ENCODE data around the gene S100A13. TPM values are rescaled to one million over a fixed set of nuclear protein-coding genes. Genes with fewer than 3 reads are reported as not detected.

S100A13 gene
- total and polyA plus RNA-seq, 9 of the 15 experiments (the other 6 are each of a cell fraction or from before 2014, with no cell fraction given) = 41.9 to 129 (median 58.0) TPM

DNA sequence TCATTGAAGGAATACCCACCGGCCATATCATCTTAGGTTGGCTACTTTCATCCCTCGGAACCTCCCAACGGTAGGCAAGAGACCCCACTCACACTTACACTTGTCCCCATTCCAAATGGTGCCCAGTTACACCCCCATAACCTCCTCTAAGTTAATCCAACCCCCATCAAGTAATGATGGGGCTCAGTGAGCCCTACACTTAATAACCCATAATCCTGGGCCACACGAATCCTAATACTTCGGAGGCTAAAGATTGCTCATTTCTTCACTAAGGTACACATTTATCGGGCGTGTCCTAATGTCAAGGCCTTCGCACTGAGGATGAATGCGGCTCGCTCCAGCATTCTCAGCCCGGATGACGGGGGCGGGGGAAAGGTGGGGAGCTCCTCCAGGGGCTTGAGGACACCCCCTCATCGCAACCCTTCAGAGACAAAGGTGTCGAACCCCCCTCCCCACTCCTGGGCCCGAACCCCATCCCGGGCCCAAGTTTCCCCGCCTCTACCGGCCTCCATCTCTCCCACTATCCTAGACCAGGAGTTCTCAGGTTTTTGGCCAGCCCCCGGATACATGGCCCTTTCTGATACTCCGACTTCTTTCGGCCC is 43.1 kb upstream of the S100A13 start:
- ATAC-seq = peak; percentile 1
- H3K79me2 ChIP-seq (ENCODE audit: control insufficient read depth, insufficient read depth, low read length) = peaks cover 37% of the 10 kb centered on the region
- peak overlapping the region; percentile 96 to 98 for H3K9ac ChIP-seq (ENCODE audit: insufficient read depth in 1 of 2, low read depth in 2 of 2, low read length in 2 of 2)
- peak in 2 of 4 experiments; percentile 68 to 73 for DNase-seq (ENCODE audit: extremely low read depth in 1 of 4, low spot score in 3 of 4)
- BruUV-seq (replicated peaks) = TSS peak; percentile 81
- no peaks in the 10 kb centered on the region for H4K20me1 ChIP-seq (replicated peaks; ENCODE audit: control insufficient read depth, insufficient read depth, low read length)
- H3K36me3 ChIP-seq (ENCODE audit: control insufficient read depth, insufficient read depth, low read length) = peaks cover 51% of the 10 kb centered on the region
- H3K9me3 ChIP-seq (replicated peaks; ENCODE audit: control insufficient read depth, insufficient read depth, low read depth, low read length) = no peaks in the 10 kb centered on the region
- peak overlapping the region; percentile 94 for H3K4me3 ChIP-seq
- no peaks in the 10 kb centered on the region for H3K9me1 ChIP-seq (ENCODE audit: control insufficient read depth, insufficient read depth, low read length)
- H3K4me1 ChIP-seq (replicated peaks in 1 of 2; ENCODE audit: control insufficient read depth in 2 of 2, insufficient read depth in 2 of 2, low read length in 2 of 2) = peaks cover 0 to 4% of the 10 kb centered on the region in 2 experiments; a peak in 3 of 5 replicates
- 2% methylated on average over 18 of the region's 22 CpGs for WGBS (ENCODE audit: insufficient coverage, low coverage, missing lambda C conversion rate)
- peak overlapping the region; percentile 92 for H3K27ac ChIP-seq (ENCODE audit: extremely low read depth, low read depth, low read length)
- peak overlapping the region; percentile 98 for H3K4me2 ChIP-seq (ENCODE audit: insufficient read depth, low read length)
- FAIRE-seq = no peak
- ChIA-PET POLR2A (interaction anchor here (0.7 to 4.8 kb wide), 3 partner anchors 8 to 11 kb away, joined by 3 to 26 read pairs (median 6); partner anchors contain the start of gene SNAPIN), CTCF (ENCODE audit: low intra/inter-chr PET ratio) (no interaction called here)
- intact Hi-C loops (cut with micrococcal nuclease) = loop anchor here (5.0 kb wide), 2 partner anchors 158 to 317 kb away; partner anchors contain the start of gene RAB13
- H2AFZ ChIP-seq (ENCODE audit: low read depth, low read length) = peak overlapping the region; percentile 63
- in situ Hi-C loops (cut with MboI) = loop anchor here (5.0 kb wide), 1 partner anchor 107 kb away; the partner anchor contains the start of gene SLC27A3
- H3K27me3 ChIP-seq (ENCODE audit: control insufficient read depth in 2 of 2, insufficient read depth in 2 of 2, low read length in 2 of 2) = no peaks in the 10 kb centered on the region
- TF ChIP-seq TOE1 (IDR thresholded peaks at IDR 0.05; ENCODE audit: borderline replicate concordance) (0 out of 2 replicates have a peak, but pooled peaks have one; percentile 13), TOE1 (CRISPR knock-in tag; IDR thresholded peaks at IDR 0.05; ENCODE audit: borderline replicate concordance, low read depth) (no peak), ETV6 (IDR thresholded peaks at IDR 0.05; ENCODE audit: borderline replicate concordance in 1 of 2, low read depth in 2 of 2, low read length in 1 of 2) (no peak), ETV6 (CRISPR knock-in tag; IDR thresholded peaks at IDR 0.05; ENCODE audit: borderline replicate concordance) (no peak), RB1 (IDR thresholded peaks at IDR 0.05; ENCODE audit: low read depth) (0 out of 2 replicates have a peak, but pooled peaks have one; percentile 8), PHF20 (IDR thresholded peaks at IDR 0.05; ENCODE audit: partially characterized antibody) (peak; percentile 61), STAG1 (CRISPR knock-in tag; IDR thresholded peaks at IDR 0.05; ENCODE audit: borderline replicate concordance) (0 out of 2 replicates have a peak, but pooled peaks have one; percentile 24), EGR1 (conservative IDR thresholded peaks at IDR 0.05) (peak; percentile 54), MYC (IDR thresholded peaks at IDR 0.05; ENCODE audit: low read depth, low read length) (no peak), MYC (CRISPR knock-in tag; IDR thresholded peaks at IDR 0.05; ENCODE audit: borderline replicate concordance, low read depth) (peak; percentile 79), ZNF551 (CRISPR knock-in tag; IDR thresholded peaks at IDR 0.05) (no peak), SIN3A (IDR thresholded peaks at IDR 0.05; ENCODE audit: borderline replicate concordance in 2 of 2, control insufficient read depth in 1 of 2, low read depth in 2 of 2, low read length in 2 of 2) (0 out of 4 replicates have a peak, but pooled peaks of 1 of the 2 experiments have one; percentile 24), SAP30 (IDR thresholded peaks at IDR 0.05; ENCODE audit: borderline replicate concordance, insufficient read depth, low read depth, low read length, poor library complexity, severe bottlenecking) (peak; percentile 42), MLLT1 (IDR thresholded peaks at IDR 0.05) (0 out of 4 replicates have a peak, but pooled peaks of 1 of the 2 experiments have one; percentile 14)
- TF ChIP-seq, protein P1, sequence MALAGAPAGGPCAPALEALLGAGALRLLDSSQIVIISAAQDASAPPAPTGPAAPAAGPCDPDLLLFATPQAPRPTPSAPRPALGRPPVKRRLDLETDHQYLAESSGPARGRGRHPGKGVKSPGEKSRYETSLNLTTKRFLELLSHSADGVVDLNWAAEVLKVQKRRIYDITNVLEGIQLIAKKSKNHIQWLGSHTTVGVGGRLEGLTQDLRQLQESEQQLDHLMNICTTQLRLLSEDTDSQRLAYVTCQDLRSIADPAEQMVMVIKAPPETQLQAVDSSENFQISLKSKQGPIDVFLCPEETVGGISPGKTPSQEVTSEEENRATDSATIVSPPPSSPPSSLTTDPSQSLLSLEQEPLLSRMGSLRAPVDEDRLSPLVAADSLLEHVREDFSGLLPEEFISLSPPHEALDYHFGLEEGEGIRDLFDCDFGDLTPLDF (CRISPR knock-in tag; IDR thresholded peaks at IDR 0.05) = peak; percentile 14; the same call in 1 of the 2 replicates
- TF ChIP-seq, protein P2, sequence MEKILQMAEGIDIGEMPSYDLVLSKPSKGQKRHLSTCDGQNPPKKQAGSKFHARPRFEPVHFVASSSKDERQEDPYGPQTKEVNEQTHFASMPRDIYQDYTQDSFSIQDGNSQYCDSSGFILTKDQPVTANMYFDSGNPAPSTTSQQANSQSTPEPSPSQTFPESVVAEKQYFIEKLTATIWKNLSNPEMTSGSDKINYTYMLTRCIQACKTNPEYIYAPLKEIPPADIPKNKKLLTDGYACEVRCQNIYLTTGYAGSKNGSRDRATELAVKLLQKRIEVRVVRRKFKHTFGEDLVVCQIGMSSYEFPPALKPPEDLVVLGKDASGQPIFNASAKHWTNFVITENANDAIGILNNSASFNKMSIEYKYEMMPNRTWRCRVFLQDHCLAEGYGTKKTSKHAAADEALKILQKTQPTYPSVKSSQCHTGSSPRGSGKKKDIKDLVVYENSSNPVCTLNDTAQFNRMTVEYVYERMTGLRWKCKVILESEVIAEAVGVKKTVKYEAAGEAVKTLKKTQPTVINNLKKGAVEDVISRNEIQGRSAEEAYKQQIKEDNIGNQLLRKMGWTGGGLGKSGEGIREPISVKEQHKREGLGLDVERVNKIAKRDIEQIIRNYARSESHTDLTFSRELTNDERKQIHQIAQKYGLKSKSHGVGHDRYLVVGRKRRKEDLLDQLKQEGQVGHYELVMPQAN (IDR thresholded peaks at IDR 0.05; ENCODE audit: borderline replicate concordance) = peak; percentile 79; the same call in 1 of the 2 replicates

Data from K562 (cell line).